Keratinocyte (primary cell): ENCODE data around the gene TBC1D16. TPM values are rescaled to one million over a fixed set of nuclear protein-coding genes. Genes with fewer than 3 reads are reported as not detected.

Source experiments
- DNase-seq: peaks from one replicate; pipeline ENCODE4 v3.0.0-alpha.2; 2011; ENCODE audit warnings: low read depth, missing footprints, low spot score
- FAIRE-seq: peaks from 2 replicates; lab custom pipeline; 2011; peaks lifted over from hg19 to GRCh38; lab: Jason Lieb, UNC
- H2AFZ ChIP-seq: 2 replicates; pipeline ENCODE4 v1.6.0; 2012; ENCODE audit warnings: low read length, control low read depth, inconsistent platforms; ENCODE audit not compliant: control insufficient read depth
- H3K27ac ChIP-seq: 2 replicates; pipeline ENCODE4 v1.5.1; 2011; ENCODE audit warnings: low read length; ENCODE audit not compliant: control insufficient read depth, insufficient read depth
- H3K27me3 ChIP-seq: 3 replicates; pipeline ENCODE4 v1.6.0; 2011; ENCODE audit warnings: low read length; ENCODE audit not compliant: control insufficient read depth, insufficient read depth; ENCODE audit errors: extremely low read depth
- H3K36me3 ChIP-seq, 2 experiments: 2 replicates in 1 of 2; 3 replicates in 1 of 2; pipeline ENCODE4 v1.5.1; 2011; ENCODE audit warnings: low read length in 2 of 2, mild to moderate bottlenecking in 1 of 2; ENCODE audit not compliant: control insufficient read depth in 2 of 2, insufficient read depth in 2 of 2; ENCODE audit errors: extremely low read depth in 1 of 2
- H3K4me1 ChIP-seq: 3 replicates; pipeline ENCODE4 v1.5.1; 2011; ENCODE audit warnings: low read length; ENCODE audit not compliant: control insufficient read depth, insufficient read depth; ENCODE audit errors: extremely low read depth
- H3K4me2 ChIP-seq: 3 replicates; pipeline ENCODE4 v1.6.0; 2011; ENCODE audit warnings: low read depth, low read length; ENCODE audit not compliant: control insufficient read depth, insufficient read depth; ENCODE audit errors: extremely low read depth
- H3K4me3 ChIP-seq, 3 experiments: fragments of 200-600 bp in 1 of 3; sonication (generic) in 1 of 3; 2 replicates in 2 of 3; 3 replicates in 1 of 3; pipeline ENCODE4 v1.5.1; 2011 to 2016; ENCODE audit warnings: low read length in 3 of 3, mild to moderate bottlenecking in 3 of 3, control low read depth in 2 of 3, inconsistent platforms in 1 of 3, low read depth in 1 of 3, mixed read lengths in 1 of 3, mixed run types in 1 of 3, moderate library complexity in 1 of 3; ENCODE audit not compliant: control insufficient read depth in 2 of 3, insufficient read depth in 2 of 3; ENCODE audit errors: extremely low read depth in 1 of 3
- H3K79me2 ChIP-seq: 2 replicates; pipeline ENCODE4 v1.6.0; 2012; ENCODE audit warnings: low read length; ENCODE audit not compliant: control insufficient read depth, insufficient read depth
- H3K9ac ChIP-seq: 3 replicates; pipeline ENCODE4 v1.6.0; 2011; ENCODE audit warnings: low read length; ENCODE audit not compliant: control insufficient read depth, insufficient read depth; ENCODE audit errors: extremely low read depth
- H3K9me1 ChIP-seq: 3 replicates; pipeline ENCODE4 v1.6.0; 2011; ENCODE audit warnings: low read length; ENCODE audit not compliant: control insufficient read depth, insufficient read depth; ENCODE audit errors: extremely low read depth
- H3K9me3 ChIP-seq: 2 replicates; pipeline ENCODE4 v1.5.1; 2012; ENCODE audit warnings: low read depth, low read length; ENCODE audit not compliant: control insufficient read depth
- H4K20me1 ChIP-seq: 3 replicates; pipeline ENCODE4 v1.6.0; 2011; ENCODE audit warnings: low read length; ENCODE audit not compliant: control insufficient read depth, insufficient read depth; ENCODE audit errors: extremely low read depth
- CTCF ChIP-seq, 3 experiments: IDR thresholded peaks in 1 of 3; conservative IDR thresholded peaks in 1 of 3; optimal IDR thresholded peaks in 1 of 3; 2 replicates in 2 of 3; 3 replicates in 1 of 3; pipeline versions ENCODE3 to v1.5.1; 2011; ENCODE audit warnings: low read length in 3 of 3, mild to moderate bottlenecking in 3 of 3, moderate library complexity in 2 of 3, control low read depth in 1 of 3, inconsistent platforms in 1 of 3; ENCODE audit not compliant: insufficient read depth in 2 of 3; ENCODE audit errors: extremely low read depth in 1 of 3
- EZH2 ChIP-seq: IDR thresholded peaks from one replicate; pipeline ENCODE4 v1.6.1; 2012; ENCODE audit warnings: inconsistent platforms, mild to moderate bottlenecking, low read length, moderate library complexity
- dilution Hi-C: fragments of 300-500 bp; cut with MboI; formaldehyde crosslinking; loops from one replicate; pipeline ENCODE4 v1.7.0; 2020; ENCODE audit warnings: low sequenced_read_pairs; ENCODE audit not compliant: extremely low pct_ligation_motif_present
- polyA plus RNA-seq, 5 experiments: library from polyadenylated mRNA; depleted of rRNA in 3 of 5; stranded (reverse) in 3 of 5; stranded (forward) in 1 of 5; unstranded in 1 of 5; fragments of >200 nt; gene quantifications; 1 replicate in 1 of 5; 2 replicates in 3 of 5; 3 replicates in 1 of 5; pipeline versions ENCODE4 v1.2.1 to v1.2.3, GENCODE V29; 2011 to 2012; ENCODE audit warnings: missing spikeins in 2 of 5, low read depth in 1 of 5, low replicate concordance in 1 of 5

Gene TBC1D16
- polyA plus RNA-seq, 1 donor (not counting 4 experiments of a cell fraction or from before 2014, with no cell fraction given): 8.6 TPM

GRCh38 chr17:80011989-80012555, 23.6 kb downstream of the TBC1D16 start:
- dilution Hi-C loops: no loop called here
- no peak for TF ChIP-seq EZH2
- TF ChIP-seq CTCF (optimal IDR thresholded peaks at IDR 0.05 in 1 of 3, IDR thresholded peaks at IDR 0.05 in 1 of 3, conservative IDR thresholded peaks at IDR 0.05 in 1 of 3; ENCODE audit: extremely low read depth in 1 of 3, insufficient read depth in 2 of 3, low read length in 3 of 3): no peak
- Histone ChIP-seq H3K27ac (no peak overlapping the region), H3K36me3 (peaks cover 8 to 11% of the 10 kb centered on the region in 2 experiments), H3K79me2 (peaks cover 5% of the 10 kb centered on the region), H3K27me3 (no peaks in the 10 kb centered on the region), H3K4me3 (no peak overlapping the region), H2AFZ (no peak overlapping the region), H3K9ac (no peak overlapping the region), H3K4me2 (no peak overlapping the region), H3K9me1 (no peaks in the 10 kb centered on the region), H4K20me1 (no peaks in the 10 kb centered on the region), H3K4me1 (peaks cover 4% of the 10 kb centered on the region), H3K9me3 (no peaks in the 10 kb centered on the region)
- no peak for FAIRE-seq
- no peak for DNase-seq

GRCh38 chr17:80010283-80010858, 25.3 kb downstream of the TBC1D16 start:
- no peaks in the 10 kb centered on the region for H3K9me3 ChIP-seq
- no peak overlapping the region for H3K4me2 ChIP-seq
- peaks cover 2% of the 10 kb centered on the region for H4K20me1 ChIP-seq
- no peak overlapping the region for H3K9ac ChIP-seq
- H3K36me3 ChIP-seq: peaks cover 8 to 11% of the 10 kb centered on the region in 2 experiments
- no peak overlapping the region for H2AFZ ChIP-seq
- no peak overlapping the region for H3K4me3 ChIP-seq
- peaks cover 3% of the 10 kb centered on the region for H3K79me2 ChIP-seq
- H3K27me3 ChIP-seq: no peaks in the 10 kb centered on the region
- TF ChIP-seq CTCF (optimal IDR thresholded peaks at IDR 0.05 in 1 of 3, IDR thresholded peaks at IDR 0.05 in 1 of 3, conservative IDR thresholded peaks at IDR 0.05 in 1 of 3; ENCODE audit: extremely low read depth in 1 of 3, insufficient read depth in 2 of 3, low read length in 3 of 3): no peak
- no peak overlapping the region for H3K27ac ChIP-seq
- no peak for FAIRE-seq
- peaks cover 4% of the 10 kb centered on the region for H3K4me1 ChIP-seq
- dilution Hi-C loops: no loop called here
- H3K9me1 ChIP-seq: no peaks in the 10 kb centered on the region
- DNase-seq: no peak
